A673 (cell line): ENCODE measurements around the gene APOC1.

Experiments
- EZH2 ChIP-seq: fragments of 200-600 bp; sonication (generic); IDR thresholded peaks from 2 replicates; pipeline ENCODE4 v1.6.1; 2017; ENCODE audit warnings: borderline replicate concordance, low read depth, mild to moderate bottlenecking, mixed read lengths, antibody characterized with exemption, low read length; ENCODE audit not compliant: poor library complexity, severe bottlenecking
- TF ChIP-seq, protein P1 (sequence below): fragments of 300-800, 200-600 bp; sonication (generic); conservative IDR thresholded peaks from 2 replicates; pipeline ENCODE4 v1.5.1; 2017; ENCODE audit warnings: low read depth, mild to moderate bottlenecking, antibody characterized with exemption, low read length, moderate library complexity, mixed read lengths

- TF ChIP-seq, protein P1, sequence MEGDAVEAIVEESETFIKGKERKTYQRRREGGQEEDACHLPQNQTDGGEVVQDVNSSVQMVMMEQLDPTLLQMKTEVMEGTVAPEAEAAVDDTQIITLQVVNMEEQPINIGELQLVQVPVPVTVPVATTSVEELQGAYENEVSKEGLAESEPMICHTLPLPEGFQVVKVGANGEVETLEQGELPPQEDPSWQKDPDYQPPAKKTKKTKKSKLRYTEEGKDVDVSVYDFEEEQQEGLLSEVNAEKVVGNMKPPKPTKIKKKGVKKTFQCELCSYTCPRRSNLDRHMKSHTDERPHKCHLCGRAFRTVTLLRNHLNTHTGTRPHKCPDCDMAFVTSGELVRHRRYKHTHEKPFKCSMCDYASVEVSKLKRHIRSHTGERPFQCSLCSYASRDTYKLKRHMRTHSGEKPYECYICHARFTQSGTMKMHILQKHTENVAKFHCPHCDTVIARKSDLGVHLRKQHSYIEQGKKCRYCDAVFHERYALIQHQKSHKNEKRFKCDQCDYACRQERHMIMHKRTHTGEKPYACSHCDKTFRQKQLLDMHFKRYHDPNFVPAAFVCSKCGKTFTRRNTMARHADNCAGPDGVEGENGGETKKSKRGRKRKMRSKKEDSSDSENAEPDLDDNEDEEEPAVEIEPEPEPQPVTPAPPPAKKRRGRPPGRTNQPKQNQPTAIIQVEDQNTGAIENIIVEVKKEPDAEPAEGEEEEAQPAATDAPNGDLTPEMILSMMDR: no peak
- no peak for TF ChIP-seq EZH2
Measured at GRCh38 chr19:44961821-44962220, 47.4 kb downstream of the APOC1 start.
